Mucosa of descending colon (tissue), 3 donors: ENCODE data around the gene CEP44. TPM values are rescaled to one million over a fixed set of nuclear protein-coding genes. Genes with fewer than 3 reads are reported as not detected.

Source experiments
- ATAC-seq: fragments of 200-7000 bp; cut with Tn5 transposase; one replicate; pipeline ENCODE4 v1.9.1; 2020; ENCODE audit warnings: mild to moderate bottlenecking, moderate library complexity
- DNase-seq, 3 donors: peaks; one replicate each; pipeline ENCODE4 v3.0.0-alpha.2; 2020
- H3K36me3 ChIP-seq: fragments of 200-600 bp; one replicate; pipeline ENCODE4 v1.8.0; 2021; ENCODE audit warnings: low read depth, mild to moderate bottlenecking
- H3K4me1 ChIP-seq: fragments of 200-600 bp; one replicate; pipeline ENCODE4 v1.8.0; 2021; ENCODE audit warnings: low read depth, mild to moderate bottlenecking
- H3K4me3 ChIP-seq: fragments of 200-600 bp; one replicate; pipeline ENCODE4 v1.8.0; 2021; ENCODE audit warnings: mild to moderate bottlenecking
- H3K9me3 ChIP-seq: fragments of 200-600 bp; one replicate; pipeline ENCODE4 v1.8.0; 2021; ENCODE audit warnings: mild to moderate bottlenecking
- CTCF ChIP-seq: fragments of 200-600 bp; IDR thresholded peaks from one replicate; pipeline ENCODE4 v1.8.0; 2022; ENCODE audit warnings: antibody characterized with exemption, mild to moderate bottlenecking
- intact Hi-C, 2 donors: fragments of 100-400 bp; cut with DNase I in 1 of 2; cut with micrococcal nuclease in 1 of 2; formaldehyde crosslinking; loops; one replicate each; pipeline versions ENCODE4 v1.11.0 to v1.11.1; 2022; cut with DNase I, micrococcal nuclease
- total RNA-seq, 3 donors: library from RNA; stranded (reverse); fragmentation: NEBNext Ultra II Directional in 2 of 3; extraction: Animal tissue kit (Norgen Biotek cat#: 25700) in 2 of 3; gene quantifications; one replicate each; pipeline versions ENCODE4 v1.2.1 to v1.2.4, GENCODE V29; 2021 to 2023
- donor health status: DM: no; HTN: no; CAD: no; lungs with moderate emphysema.
- donor health status: DM: no; HTN: no; CAD: no.
- donor health status: DM: no; HTN: yes; CAD: no.

CEP44 gene
- total RNA-seq, 3 donors from 2014 or later: 13.7 to 28.7 (median 14.7) TPM

DNA sequence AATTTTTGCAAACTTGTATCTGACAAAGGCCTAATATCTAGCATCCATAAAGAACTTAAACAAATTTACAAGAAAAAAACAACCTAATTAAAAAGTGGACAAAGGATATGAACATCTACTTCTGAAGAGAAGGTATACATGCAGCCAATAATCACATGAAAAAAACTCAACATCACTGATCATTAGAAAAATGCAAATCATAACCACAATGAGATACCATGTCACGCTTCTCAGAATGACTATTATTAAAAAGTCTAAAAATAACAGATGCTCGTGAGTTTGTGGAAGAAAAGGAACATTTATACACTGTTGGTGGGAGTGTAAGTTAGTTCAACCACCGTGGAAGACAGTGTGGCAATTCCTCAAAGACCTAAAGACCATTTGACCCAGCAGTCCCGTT lies 24.0 kb downstream of the CEP44 start:
- Histone ChIP-seq H3K4me1 (no peaks in the 10 kb centered on the region), H3K9me3 (no peaks in the 10 kb centered on the region), H3K4me3 (no peak overlapping the region), H3K36me3 (no peaks in the 10 kb centered on the region)
- DNase-seq: no peak
- intact Hi-C loops: no loop called here
- no peak for TF ChIP-seq CTCF
- no peak for ATAC-seq

GRCh38 chr4:174312993-174313392 lies 29.3 kb downstream of the CEP44 start:
- Histone ChIP-seq H3K36me3 (no peaks in the 10 kb centered on the region), H3K9me3 (no peaks in the 10 kb centered on the region), H3K4me1 (no peaks in the 10 kb centered on the region), H3K4me3 (no peak overlapping the region)
- no peak for ATAC-seq
- intact Hi-C loops: loop anchor here in 1 of 2 donors (10.0 kb wide), 2 partner anchors 88 to 808 kb away; no protein-coding TSS in a partner anchor
- no peak for TF ChIP-seq CTCF
- no peak for DNase-seq

DNA sequence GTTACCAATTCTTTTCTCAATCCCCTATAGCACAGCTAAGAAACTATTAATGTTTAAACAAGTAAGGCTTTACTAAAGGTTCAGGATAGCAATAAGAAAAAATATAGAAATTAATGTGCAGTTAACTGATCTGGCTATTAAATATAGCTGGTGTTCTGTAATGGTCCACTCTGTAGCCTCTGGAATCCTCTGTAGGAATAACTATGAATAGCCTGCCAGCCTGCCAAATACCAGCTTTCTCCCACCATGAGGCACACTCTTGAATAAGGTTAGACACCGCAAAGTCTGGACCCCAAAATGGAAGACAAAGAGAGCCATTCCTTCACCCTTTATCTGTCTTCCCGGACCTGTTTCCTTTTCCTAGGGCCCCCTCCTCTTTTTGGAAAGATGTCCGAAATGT lies 30.6 kb downstream of the CEP44 start:
- Histone ChIP-seq H3K9me3 (no peaks in the 10 kb centered on the region), H3K4me3 (no peak overlapping the region), H3K4me1 (no peaks in the 10 kb centered on the region), H3K36me3 (peaks cover 4% of the 10 kb centered on the region)
- DNase-seq (no peak), ATAC-seq (no peak)
- TF ChIP-seq CTCF: no peak
- intact Hi-C loops: loop anchor here in 1 of 2 donors (10.0 kb wide), 2 partner anchors 89 to 809 kb away; no protein-coding TSS in a partner anchor

- no peak for ATAC-seq
- intact Hi-C loops: loop anchor here (5.0 to 10.0 kb wide), 3 partner anchors 90 to 810 kb away; no protein-coding TSS in a partner anchor
- DNase-seq: no peak
- no peaks in the 10 kb centered on the region for H3K4me1 ChIP-seq
- peaks cover 4% of the 10 kb centered on the region for H3K36me3 ChIP-seq
- TF ChIP-seq CTCF: no peak
- H3K9me3 ChIP-seq: no peaks in the 10 kb centered on the region
- H3K4me3 ChIP-seq: no peak overlapping the region
Measured at GRCh38 chr4:174314770-174315169, 31.1 kb downstream of the CEP44 start.

DNA sequence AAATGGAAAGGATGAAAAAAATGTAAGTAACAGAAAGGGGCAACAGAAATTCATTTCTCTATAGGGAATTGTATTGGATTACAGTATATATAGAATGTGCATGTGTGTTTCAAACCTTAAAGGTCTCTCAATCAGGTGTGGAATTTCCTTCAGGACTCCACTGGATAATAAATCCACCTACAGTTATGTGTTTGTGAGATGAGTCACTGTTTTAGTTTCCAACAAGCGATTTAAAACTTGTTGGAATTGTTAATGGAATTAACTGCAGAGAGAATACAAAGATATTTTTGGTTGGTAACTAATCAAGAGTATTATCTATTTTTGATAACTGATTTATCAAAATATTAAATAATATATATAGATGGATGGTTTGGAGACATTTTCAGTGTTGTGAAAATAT lies 32.8 kb downstream of the CEP44 start:
- intact Hi-C loops: loop anchor here (5.0 to 10.0 kb wide), 3 partner anchors 92 to 812 kb away; no protein-coding TSS in a partner anchor
- H3K9me3 ChIP-seq: no peaks in the 10 kb centered on the region
- TF ChIP-seq CTCF: no peak
- no peak for ATAC-seq
- no peak overlapping the region for H3K4me3 ChIP-seq
- DNase-seq: no peak
- no peaks in the 10 kb centered on the region for H3K4me1 ChIP-seq
- peaks cover 4% of the 10 kb centered on the region for H3K36me3 ChIP-seq

GRCh38 chr4:174316954-174317353 lies 33.2 kb downstream of the CEP44 start:
- intact Hi-C loops: loop anchor here (5.0 to 10.0 kb wide), 3 partner anchors 92 to 812 kb away; no protein-coding TSS in a partner anchor
- H3K4me3 ChIP-seq: no peak overlapping the region
- peaks cover 4% of the 10 kb centered on the region for H3K36me3 ChIP-seq
- no peak for DNase-seq
- H3K4me1 ChIP-seq: no peaks in the 10 kb centered on the region
- no peak for TF ChIP-seq CTCF
- no peaks in the 10 kb centered on the region for H3K9me3 ChIP-seq
- no peak for ATAC-seq
